ENCODE data around the gene AJUBA.

AJUBA gene

DNA sequence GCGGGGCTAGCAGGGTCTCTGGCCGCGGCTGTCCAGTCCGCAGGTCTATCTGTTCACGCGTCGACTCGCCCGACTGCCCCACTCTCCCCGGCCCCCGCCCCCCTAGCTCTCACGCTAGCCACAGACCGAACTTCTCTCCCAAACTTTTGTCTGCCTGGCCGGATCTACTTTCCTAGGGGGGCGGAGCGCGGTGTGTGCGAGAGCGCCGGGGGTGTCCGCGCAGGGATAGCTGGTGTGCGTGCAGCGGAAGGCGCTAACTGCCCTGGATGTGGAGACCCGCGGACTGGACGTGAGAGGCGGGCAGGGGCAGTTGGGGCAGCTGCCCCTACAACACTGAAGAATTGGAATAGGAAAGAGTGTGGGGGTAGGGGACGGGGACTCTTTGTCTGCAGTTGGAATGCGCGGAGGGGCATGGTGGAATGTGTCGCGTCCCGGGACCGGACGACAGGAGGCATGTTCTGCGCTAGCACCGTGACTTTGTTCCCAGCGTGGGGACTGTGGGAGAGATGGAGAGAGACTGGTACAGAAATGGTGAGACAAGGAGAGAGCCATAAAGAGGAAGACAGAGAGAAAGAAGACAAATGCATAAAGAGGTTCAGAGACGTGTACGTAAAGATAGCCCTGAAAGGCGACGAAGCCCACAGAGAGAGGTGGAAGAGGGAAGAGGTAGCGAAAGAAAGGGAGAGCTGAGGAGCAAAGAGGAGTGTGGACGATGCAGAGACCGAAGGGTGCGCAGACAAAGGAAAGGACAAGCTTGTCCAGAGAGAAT lies at the start of gene AJUBA:
Gene AJUBA, minus strand, starts transcription at position 75 of the 769 bp plus-strand sequence. CDS start 285 bp downstream, outside the sequence.
- WGBS (ENCODE audit: insufficient coverage, insufficient read length), result no CpG with 5 or more reads among the region's 48 CpGs
- DNase-seq (ENCODE audit: low read depth, low spot score), result no peak
- H3K4me3 ChIP-seq (ENCODE audit: low read length), result peak within 1 kb of the TSS; percentile 59

DNA sequence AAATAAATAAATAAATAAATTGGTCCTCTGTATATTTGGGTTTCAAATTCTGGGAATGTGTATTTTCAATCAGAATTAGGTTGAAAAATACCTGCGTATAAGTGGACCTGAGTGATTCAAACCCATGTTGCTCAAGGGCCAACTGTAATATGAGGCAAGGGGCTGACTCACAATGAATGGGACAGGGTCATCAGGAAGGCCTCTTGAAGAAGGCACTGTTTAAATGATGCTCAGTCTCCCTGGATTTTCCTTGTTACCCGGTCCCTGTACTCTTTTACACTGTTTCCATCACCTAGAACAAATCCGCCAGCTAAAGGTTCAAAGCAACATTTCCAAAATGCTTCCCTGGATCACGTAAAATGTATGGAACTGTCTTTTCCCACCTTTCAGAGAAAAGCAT lies 48.6 kb upstream of the AJUBA start:
- no CpG with 5 or more reads among the region's 4 CpGs for WGBS (ENCODE audit: insufficient coverage, insufficient read length)

More for the DNA sequence above, at the start of gene AJUBA:
- H3K9me3 ChIP-seq (ENCODE audit: control insufficient read depth, insufficient read depth, low read length), result no peaks in the 10 kb centered on the region
- no peak within 1 kb of the TSS for H3K27ac ChIP-seq (ENCODE audit: low read length)
- no peaks in the 10 kb centered on the region for H3K27me3 ChIP-seq (ENCODE audit: control insufficient read depth, insufficient read depth, low read length)
- H3K4me1 ChIP-seq (ENCODE audit: control insufficient read depth, insufficient read depth, low read length), result peaks cover 10% of the 10 kb centered on the region
- H3K36me3 ChIP-seq (ENCODE audit: control insufficient read depth, insufficient read depth, low read length), result no peaks in the 10 kb centered on the region; the same call in 1 of the 2 replicates

DNA sequence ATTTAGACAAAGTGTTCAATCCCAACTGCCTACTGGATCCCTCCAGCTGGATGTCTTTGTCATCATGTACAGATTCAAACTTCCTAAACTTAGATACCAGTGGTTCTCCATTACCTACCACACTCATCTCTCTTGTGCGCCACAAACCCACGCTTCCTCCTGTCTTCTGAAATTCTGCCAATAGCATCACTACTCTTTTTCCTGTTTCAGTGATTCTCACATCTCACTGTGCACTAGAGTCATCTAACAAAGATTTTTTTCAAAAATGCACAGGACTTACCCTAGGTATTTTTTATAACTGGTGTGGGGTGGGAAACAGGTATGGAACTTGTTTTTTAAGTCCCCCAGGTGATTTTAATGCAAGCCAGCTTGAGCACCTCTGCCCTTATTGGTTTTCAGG lies 46.4 kb upstream of the AJUBA start:
- peaks cover 21% of the 10 kb centered on the region for H3K36me3 ChIP-seq (ENCODE audit: control insufficient read depth, insufficient read depth, low read length)
- WGBS (ENCODE audit: insufficient coverage, insufficient read length), result no CpG with 5 or more reads among the region's 2 CpGs
- H3K4me3 ChIP-seq (ENCODE audit: low read length), result no peak overlapping the region
- H3K27me3 ChIP-seq (ENCODE audit: control insufficient read depth, insufficient read depth, low read length), result no peaks in the 10 kb centered on the region
- no peaks in the 10 kb centered on the region for H3K4me1 ChIP-seq (ENCODE audit: control insufficient read depth, insufficient read depth, low read length)
- no peak overlapping the region for H3K27ac ChIP-seq (ENCODE audit: low read length)
- no peak for DNase-seq (ENCODE audit: low read depth, low spot score)
- no peaks in the 10 kb centered on the region for H3K9me3 ChIP-seq (ENCODE audit: control insufficient read depth, insufficient read depth, low read length)

More for the DNA sequence above, 48.6 kb upstream of the AJUBA start:
- H3K9me3 ChIP-seq (ENCODE audit: control insufficient read depth, insufficient read depth, low read length), result no peaks in the 10 kb centered on the region
- H3K4me1 ChIP-seq (ENCODE audit: control insufficient read depth, insufficient read depth, low read length), result no peaks in the 10 kb centered on the region; the same call in 1 of the 2 replicates
- H3K4me3 ChIP-seq (ENCODE audit: low read length), result no peak overlapping the region
- no peak overlapping the region for H3K27ac ChIP-seq (ENCODE audit: low read length)
- H3K36me3 ChIP-seq (ENCODE audit: control insufficient read depth, insufficient read depth, low read length), result peaks cover 15% of the 10 kb centered on the region
- no peaks in the 10 kb centered on the region for H3K27me3 ChIP-seq (ENCODE audit: control insufficient read depth, insufficient read depth, low read length)
- no peak for DNase-seq (ENCODE audit: low read depth, low spot score)

DNA sequence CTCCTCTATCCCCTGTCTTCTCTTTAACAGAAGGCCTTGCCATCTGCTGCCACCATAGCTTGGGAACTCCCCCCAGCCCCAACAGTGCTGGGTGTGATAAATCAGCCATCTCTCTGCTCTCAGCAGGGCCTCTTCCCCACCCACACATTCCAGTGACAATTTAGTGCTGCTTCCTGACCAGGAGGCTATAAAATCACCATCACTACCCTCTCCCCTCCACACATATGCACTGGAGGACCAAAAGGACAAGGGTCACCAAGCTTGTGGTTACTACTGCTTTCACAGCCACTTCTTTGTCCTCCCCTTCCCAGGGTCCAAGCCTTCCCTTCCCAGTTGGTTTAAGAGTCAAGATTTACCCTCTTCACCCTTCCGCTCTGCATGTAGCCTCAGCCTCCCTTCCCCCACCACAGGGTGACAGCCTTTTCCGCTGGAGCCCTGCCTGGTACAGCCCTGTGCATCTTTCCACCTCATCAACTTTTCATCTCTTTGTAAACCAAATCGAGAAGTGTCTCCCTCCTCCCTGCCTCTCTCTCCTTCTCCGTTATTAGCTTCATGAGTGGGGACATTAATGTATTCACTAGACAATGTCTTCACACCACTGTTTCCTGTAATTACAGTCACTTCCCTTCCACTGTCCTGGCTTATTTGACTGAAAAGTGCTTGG lies 42.9 kb upstream of the AJUBA start:
- no peaks in the 10 kb centered on the region for H3K4me1 ChIP-seq (ENCODE audit: control insufficient read depth, insufficient read depth, low read length)
- no peak overlapping the region for H3K27ac ChIP-seq (ENCODE audit: low read length)

DNA sequence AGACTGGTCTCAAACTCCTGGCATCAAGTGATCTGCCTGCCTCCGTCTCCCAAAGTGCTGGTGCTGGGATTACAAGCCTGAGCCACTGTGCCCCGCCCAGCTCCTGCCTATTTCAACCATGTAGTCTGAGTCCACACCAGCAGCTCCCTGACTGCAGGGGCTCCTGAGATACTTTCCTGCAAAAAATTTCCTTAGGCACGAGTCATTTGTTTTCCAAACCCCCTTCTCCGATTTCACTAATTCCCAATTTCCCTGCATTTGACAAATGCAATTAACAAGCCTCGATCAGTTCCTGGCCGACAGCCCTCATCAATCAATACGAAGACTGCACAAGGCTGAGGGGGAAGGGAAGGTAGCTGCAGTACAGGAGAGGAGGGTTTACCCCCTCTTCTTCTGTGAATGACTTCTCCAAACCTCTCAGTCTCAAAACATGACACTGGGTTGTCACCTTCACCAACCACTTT lies 42.3 kb upstream of the AJUBA start:
- Histone ChIP-seq H3K4me1 (ENCODE audit: control insufficient read depth, insufficient read depth, low read length) (no peaks in the 10 kb centered on the region), H3K4me3 (ENCODE audit: low read length) (no peak overlapping the region), H3K36me3 (ENCODE audit: control insufficient read depth, insufficient read depth, low read length) (peaks cover 17% of the 10 kb centered on the region), H3K27me3 (ENCODE audit: control insufficient read depth, insufficient read depth, low read length) (no peaks in the 10 kb centered on the region), H3K27ac (ENCODE audit: low read length) (no peak overlapping the region), H3K9me3 (ENCODE audit: control insufficient read depth, insufficient read depth, low read length) (no peaks in the 10 kb centered on the region)
- WGBS (ENCODE audit: insufficient coverage, insufficient read length), result 100% methylated on average over 2 of the region's 7 CpGs
- no peak for DNase-seq (ENCODE audit: low read depth, low spot score)

More for the DNA sequence above, 42.9 kb upstream of the AJUBA start:
- H3K27me3 ChIP-seq (ENCODE audit: control insufficient read depth, insufficient read depth, low read length), result no peaks in the 10 kb centered on the region
- H3K4me3 ChIP-seq (ENCODE audit: low read length), result no peak overlapping the region
- WGBS (ENCODE audit: insufficient coverage, insufficient read length), result no CpG with 5 or more reads among the region's 4 CpGs
- DNase-seq (ENCODE audit: low read depth, low spot score), result no peak
- no peaks in the 10 kb centered on the region for H3K9me3 ChIP-seq (ENCODE audit: control insufficient read depth, insufficient read depth, low read length)
- peaks cover 17% of the 10 kb centered on the region for H3K36me3 ChIP-seq (ENCODE audit: control insufficient read depth, insufficient read depth, low read length)

DNA sequence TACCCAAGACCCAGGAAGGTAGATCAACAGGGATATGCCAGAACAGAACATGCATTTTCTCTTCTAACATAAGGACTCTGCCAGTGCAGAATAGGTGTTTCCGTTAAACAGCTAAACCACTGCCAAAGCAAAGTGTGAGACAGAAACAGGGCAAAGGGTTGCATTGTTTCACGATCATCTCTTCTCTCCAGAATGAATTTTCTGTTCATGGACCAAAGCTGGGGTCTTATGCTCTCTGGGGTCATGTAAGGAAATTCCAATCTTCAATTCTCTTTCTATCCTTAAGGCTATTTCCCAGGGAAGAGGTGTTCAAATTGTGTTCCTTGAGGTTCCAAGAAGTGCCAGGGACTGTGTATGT lies 41.4 kb upstream of the AJUBA start:
- Histone ChIP-seq H3K4me3 (ENCODE audit: low read length) (no peak overlapping the region), H3K4me1 (ENCODE audit: control insufficient read depth, insufficient read depth, low read length) (no peaks in the 10 kb centered on the region), H3K27me3 (ENCODE audit: control insufficient read depth, insufficient read depth, low read length) (no peaks in the 10 kb centered on the region), H3K36me3 (ENCODE audit: control insufficient read depth, insufficient read depth, low read length) (peaks cover 13% of the 10 kb centered on the region), H3K27ac (ENCODE audit: low read length) (no peak overlapping the region), H3K9me3 (ENCODE audit: control insufficient read depth, insufficient read depth, low read length) (no peaks in the 10 kb centered on the region)
- no CpG with 5 or more reads among the region's 2 CpGs for WGBS (ENCODE audit: insufficient coverage, insufficient read length)
- DNase-seq (ENCODE audit: low read depth, low spot score), result no peak

DNA sequence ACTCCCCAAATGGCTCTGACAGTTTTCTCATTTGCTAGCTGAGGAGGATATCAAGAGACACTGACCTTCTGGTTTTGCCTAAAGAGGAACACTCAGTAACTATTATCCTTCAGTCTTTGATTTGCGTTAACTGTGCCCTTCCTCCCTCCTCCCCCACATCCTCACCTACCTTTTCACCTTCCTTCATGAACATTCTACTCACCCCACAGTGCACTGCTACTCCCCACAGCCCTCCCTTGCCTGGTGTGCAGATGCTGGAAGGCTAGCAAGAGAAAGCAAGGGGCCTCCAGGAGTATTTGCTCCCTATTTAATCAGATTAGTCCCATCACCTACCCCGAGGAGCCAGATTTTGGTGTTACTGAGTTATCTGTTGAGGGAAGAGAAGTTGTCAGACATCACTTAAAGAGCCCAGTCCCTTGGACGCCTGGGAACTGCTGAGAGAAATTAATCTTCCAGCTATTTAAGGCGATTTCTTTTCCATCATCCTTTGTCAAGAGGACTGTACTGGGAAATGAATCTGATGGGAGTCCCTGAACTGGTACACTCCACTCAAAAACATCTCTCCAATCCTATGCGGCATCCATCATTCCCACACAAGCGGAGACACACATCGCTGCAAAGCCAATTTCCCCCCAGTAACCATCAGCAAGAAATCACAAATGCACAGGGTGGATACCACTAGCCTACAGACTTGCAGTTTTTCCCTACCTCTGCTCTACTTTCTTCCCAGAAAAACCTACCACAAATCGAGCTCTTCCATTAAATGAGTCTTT lies 40.9 kb upstream of the AJUBA start:
- no CpG with 5 or more reads among the region's 8 CpGs for WGBS (ENCODE audit: insufficient coverage, insufficient read length)
- H3K27ac ChIP-seq (ENCODE audit: low read length), result no peak overlapping the region

DNA sequence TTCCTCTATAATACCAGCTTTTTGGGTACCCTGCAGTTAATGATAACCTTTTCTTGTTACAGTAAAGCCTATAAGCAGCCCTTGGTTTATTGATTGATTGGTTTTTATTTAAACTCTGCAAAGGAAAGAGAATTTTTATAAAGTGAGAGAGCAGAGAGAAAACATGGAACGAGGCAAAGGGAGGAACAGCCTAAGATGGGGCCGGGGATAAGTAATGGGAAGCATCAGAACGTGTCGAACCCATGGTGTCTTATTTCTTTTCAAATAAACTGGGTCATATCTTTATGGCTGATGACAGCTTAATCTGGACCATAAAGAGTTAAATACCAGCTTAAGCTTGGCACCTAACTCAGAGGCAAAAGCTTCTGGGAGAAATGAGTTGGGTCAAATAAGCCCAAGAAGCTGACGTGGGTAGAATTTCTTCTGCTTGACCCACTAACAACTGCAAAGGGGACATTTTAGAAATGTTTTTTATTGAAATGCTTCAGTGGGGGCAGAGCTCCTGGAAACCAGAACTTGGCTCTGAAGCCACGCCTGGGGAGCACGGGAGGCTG lies 39.6 kb upstream of the AJUBA start:
- Histone ChIP-seq H3K27ac (ENCODE audit: low read length) (no peak overlapping the region), H3K4me1 (ENCODE audit: control insufficient read depth, insufficient read depth, low read length) (no peaks in the 10 kb centered on the region), H3K36me3 (ENCODE audit: control insufficient read depth, insufficient read depth, low read length) (peaks cover 11% of the 10 kb centered on the region), H3K27me3 (ENCODE audit: control insufficient read depth, insufficient read depth, low read length) (no peaks in the 10 kb centered on the region), H3K4me3 (ENCODE audit: low read length) (no peak overlapping the region), H3K9me3 (ENCODE audit: control insufficient read depth, insufficient read depth, low read length) (no peaks in the 10 kb centered on the region)
- WGBS (ENCODE audit: insufficient coverage, insufficient read length), result no CpG with 5 or more reads among the region's 7 CpGs
- DNase-seq (ENCODE audit: low read depth, low spot score), result no peak

More for the DNA sequence above, 40.9 kb upstream of the AJUBA start:
- H3K9me3 ChIP-seq (ENCODE audit: control insufficient read depth, insufficient read depth, low read length), result no peaks in the 10 kb centered on the region
- no peak overlapping the region for H3K4me3 ChIP-seq (ENCODE audit: low read length)
- no peaks in the 10 kb centered on the region for H3K27me3 ChIP-seq (ENCODE audit: control insufficient read depth, insufficient read depth, low read length)
- no peak for DNase-seq (ENCODE audit: low read depth, low spot score)
- peaks cover 11% of the 10 kb centered on the region for H3K36me3 ChIP-seq (ENCODE audit: control insufficient read depth, insufficient read depth, low read length)
- no peaks in the 10 kb centered on the region for H3K4me1 ChIP-seq (ENCODE audit: control insufficient read depth, insufficient read depth, low read length)

DNA sequence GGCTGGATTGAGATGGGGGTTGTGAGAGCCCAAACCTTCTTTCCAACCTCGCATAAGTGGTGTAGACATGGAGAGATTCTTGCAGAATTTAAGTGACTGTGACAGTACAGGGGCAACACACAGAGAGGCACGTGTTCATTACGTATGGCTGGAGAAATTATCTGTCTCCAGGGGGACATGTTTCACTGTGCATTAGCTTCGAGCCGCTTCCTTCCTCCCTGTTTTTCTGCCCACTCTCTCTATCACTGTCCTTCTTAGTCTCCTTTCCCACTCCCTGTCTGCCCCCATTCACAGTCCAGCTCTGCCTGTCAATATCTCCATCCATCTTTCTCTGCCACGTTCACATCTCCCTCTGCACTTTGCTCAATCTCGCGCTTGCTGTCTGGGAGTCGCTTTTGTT lies 39.1 kb upstream of the AJUBA start:
- H3K4me3 ChIP-seq (ENCODE audit: low read length), result no peak overlapping the region
- no peaks in the 10 kb centered on the region for H3K4me1 ChIP-seq (ENCODE audit: control insufficient read depth, insufficient read depth, low read length)
- WGBS (ENCODE audit: insufficient coverage, insufficient read length), result no CpG with 5 or more reads among the region's 9 CpGs
- no peaks in the 10 kb centered on the region for H3K9me3 ChIP-seq (ENCODE audit: control insufficient read depth, insufficient read depth, low read length)
- no peaks in the 10 kb centered on the region for H3K27me3 ChIP-seq (ENCODE audit: control insufficient read depth, insufficient read depth, low read length)
- no peak overlapping the region for H3K27ac ChIP-seq (ENCODE audit: low read length)
- no peak for DNase-seq (ENCODE audit: low read depth, low spot score)
- peaks cover 11% of the 10 kb centered on the region for H3K36me3 ChIP-seq (ENCODE audit: control insufficient read depth, insufficient read depth, low read length)

Data from iPS DF 6.9 (cell line).